ENCODE data around the gene NOS3. TPM values are rescaled to one million over a fixed set of nuclear protein-coding genes. Genes with fewer than 3 reads are reported as not detected.

Gene NOS3
- total RNA-seq, 1 donor from 2014 or later, result 12.6 TPM

DNA sequence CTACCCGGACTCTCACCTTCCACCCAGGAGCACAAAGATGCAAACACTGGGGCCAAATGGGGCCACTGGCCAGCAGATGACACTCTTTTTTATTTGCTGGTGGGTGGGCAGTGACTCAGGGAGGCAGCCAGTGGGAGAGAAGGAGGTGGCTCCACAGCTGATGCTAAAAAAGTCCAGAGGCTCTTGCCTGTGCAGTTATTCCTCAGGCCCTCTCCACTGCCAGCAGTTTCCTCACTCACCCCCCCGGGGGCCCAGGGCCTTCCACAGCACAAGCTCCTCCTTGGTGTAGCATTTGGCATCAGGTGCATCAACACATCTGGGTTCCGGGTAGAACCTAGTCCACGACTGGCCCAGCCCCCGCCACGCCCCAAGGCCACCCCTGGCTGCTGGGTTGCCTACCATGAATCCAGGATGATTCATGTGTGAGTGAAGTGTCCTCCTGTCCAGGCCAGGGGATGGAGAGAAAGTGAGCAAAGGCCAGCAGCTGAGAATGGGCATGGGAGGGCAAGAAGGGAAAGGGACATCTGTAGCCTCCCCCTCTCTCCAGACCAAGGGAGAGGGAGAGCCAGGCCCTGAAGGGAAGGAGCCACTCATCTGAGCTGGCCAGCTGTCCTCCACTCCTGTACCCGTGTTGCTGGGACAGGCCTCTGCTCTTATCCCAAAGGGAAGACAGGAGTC is 11.0 kb upstream of the NOS3 start:
- DNase-seq (ENCODE audit: low spot score), result no peak

DNA sequence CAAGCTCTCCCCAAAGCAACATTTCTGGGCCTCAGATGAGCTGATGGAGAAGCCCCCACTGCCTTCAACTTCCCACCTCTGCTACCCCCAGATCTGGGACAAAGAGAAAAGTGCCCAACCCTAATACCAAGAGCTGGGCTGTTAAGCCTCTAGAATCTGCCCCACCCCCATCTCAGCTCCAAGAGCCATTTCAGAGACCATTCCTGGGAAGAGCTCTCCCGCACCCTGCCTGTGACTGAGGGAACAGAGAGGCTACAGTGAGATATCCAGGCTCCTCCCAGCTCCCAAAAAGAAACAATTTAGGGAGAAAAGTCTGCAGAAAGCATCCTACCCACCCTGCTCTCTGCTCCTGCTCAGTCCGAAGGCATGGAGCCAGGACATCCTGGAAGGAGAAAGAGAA is 10.2 kb upstream of the NOS3 start:
- no peak for DNase-seq (ENCODE audit: low spot score)

DNA sequence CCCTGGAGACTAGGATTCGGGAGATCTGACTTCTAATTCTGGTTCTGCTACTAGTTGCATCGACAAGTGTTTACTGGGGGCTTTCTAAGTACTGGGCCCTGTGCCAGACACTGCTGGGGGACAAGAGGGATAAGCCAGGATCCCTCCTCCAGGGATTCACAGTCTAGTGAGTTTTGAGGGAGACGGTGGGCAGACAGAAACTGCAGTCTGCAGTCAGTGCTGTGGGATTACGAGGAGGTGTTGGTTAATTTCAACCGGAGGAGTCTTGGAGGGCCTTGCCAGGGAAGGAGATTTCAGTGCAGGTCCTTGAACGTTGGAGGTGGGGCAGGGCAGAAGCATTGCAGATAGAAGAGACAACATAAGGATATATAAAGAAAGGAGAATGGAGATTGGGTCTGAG is 9.2 kb upstream of the NOS3 start:
- DNase-seq (ENCODE audit: low spot score), result no peak

DNA sequence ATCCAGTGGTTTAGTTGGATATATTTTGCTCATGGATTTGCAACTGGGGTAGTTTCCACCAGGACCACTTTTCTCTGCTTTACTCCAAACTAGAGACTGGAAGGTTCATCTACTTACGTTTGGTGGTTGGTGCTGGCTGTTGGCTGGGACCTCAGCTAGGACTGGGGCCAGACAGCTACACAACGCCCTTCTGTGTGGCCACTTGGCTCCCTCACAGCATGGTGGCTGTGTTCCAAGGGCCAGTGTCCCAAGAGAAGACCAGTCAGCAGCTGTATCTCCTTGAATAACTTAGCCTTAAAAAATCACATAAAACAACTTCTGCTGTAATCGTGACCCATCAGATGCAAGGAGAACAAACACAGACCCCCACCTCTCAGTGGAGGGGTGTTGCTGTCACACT is 8.5 kb upstream of the NOS3 start:
- DNase-seq (ENCODE audit: low spot score), result no peak

DNA sequence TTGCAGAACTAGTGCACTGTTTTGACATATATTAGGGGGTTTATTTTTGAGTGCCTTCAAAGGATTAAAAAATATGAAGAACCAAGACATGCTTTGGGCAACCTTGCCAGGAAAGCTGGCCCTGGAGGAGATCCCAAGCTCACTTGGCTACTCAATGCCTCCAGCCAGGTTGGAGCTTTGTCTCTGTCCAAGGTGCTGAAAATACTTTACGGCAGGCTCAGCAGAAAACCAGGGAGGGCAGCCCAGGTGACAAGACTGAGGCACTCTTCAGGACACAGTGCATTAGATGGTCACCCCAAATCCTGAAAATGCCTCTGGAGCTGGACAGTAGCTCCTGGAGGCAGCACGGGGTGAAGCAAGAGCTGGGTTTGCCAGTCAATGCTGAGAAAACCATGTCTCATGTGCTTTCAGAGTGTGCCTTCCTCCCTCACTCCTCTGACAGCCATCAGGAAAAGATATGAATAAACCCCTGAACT is 6.9 kb upstream of the NOS3 start:
- DNase-seq (ENCODE audit: low spot score), result no peak

DNA sequence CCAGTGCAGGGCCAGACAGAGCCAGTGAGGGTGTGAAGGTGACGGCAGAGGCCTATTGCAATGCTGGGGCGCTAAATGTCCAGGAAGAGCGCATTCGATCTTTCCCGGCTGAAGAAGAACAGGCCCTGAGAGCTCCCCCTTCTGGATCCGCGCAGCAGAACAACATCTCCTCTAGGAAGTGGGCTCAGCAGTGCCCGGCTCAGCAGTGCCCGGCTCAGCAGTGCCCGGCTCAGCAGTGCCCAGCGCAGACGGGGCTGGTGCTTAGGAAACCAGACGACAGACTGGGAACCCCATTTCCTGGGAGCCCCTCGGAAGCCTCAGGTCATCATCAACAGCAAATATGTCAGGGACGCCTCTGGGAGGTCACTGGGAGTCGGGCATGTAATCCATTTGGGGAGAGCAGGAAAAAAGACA is 4.7 kb upstream of the NOS3 start:
- peak; percentile 65 for DNase-seq (ENCODE audit: low spot score)

DNA sequence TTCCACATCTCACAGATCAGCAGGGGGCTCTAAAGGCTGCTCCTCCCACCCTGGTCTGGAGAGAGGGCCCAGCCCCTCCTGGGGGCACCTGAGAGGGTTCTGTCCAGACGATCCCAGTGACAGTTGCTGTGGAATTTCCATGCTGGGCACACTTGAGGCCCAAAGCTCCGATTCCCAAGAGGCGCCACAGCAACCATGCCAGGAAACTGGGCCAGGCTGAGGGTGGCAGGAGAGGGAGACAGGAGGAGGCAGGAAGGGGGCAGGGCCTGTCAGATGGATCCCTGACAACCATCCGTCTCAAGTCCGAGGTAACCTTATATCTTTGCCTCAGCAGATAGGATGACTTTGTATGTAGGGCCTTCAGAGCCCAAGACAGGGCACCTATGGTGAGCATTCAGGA is 4.3 kb upstream of the NOS3 start:
- no peak for DNase-seq (ENCODE audit: low spot score)

DNA sequence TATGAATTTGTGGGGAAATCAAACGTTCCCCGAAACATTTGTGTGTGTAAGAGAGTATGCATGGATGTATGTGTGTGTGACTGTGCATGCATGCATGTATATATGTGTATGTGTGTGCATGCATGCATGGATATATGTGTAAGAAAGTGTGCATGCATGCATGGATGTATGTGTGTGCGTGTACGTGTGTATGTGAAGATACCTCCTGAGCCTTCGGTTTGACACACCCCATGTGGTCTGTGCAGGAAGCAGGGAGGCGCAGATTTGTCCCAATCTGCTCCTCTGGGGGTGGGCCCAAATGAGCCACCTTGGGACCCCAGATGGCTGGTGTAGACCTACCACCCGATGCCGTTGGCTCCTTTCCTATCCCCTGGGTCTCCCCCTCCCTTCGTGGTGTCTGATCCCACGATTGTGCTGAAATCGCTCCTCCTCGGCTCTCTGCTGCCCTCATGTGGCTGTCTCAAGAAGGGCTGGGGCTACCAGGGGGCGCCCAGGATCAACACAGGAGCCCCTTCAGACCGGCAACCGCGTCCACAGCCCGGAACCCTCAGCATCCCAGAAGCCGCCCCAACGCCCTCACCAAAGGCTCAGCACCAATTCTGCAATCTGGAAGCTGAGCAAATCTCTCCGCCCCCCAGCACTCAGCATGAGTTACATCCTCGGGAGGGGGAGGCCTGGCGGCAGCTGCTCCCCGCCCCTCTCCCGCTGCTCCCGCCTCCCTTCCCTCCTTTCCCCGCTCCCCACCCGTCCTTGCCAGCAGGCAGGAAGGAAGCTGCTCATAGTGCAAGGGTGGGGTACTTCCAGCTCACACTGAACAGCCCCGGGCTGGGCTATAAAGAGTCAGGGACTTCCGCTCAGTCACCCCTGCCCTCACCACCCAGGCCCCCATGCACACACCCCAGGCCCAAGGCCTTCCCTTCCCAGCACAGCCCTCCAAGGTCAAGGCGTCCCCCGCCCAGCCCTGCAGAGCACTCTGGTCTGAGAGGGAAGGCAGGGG is 2.3 kb upstream of the NOS3 start:
- no peak for DNase-seq (ENCODE audit: low spot score)

DNA sequence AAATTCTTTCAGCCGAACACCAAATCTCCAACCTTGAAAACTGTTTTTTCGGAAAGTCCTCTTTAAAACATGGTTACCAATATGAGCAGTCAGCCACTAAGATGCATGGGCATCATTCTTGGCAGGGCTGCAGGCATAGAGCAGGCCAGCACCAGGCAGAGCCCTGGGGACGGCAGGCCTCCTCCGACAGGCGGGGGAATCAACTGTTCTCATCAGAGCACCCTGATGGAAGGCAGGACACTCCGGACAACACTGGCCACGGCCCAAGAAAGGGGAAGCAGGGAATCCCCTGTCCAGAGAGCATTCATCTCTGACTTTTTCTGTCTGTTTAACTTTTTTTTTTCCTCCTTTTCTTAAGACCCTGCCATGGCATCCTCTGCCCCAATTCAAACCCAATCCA is 1.4 kb upstream of the NOS3 start:
- DNase-seq (ENCODE audit: low spot score), result no peak

DNA sequence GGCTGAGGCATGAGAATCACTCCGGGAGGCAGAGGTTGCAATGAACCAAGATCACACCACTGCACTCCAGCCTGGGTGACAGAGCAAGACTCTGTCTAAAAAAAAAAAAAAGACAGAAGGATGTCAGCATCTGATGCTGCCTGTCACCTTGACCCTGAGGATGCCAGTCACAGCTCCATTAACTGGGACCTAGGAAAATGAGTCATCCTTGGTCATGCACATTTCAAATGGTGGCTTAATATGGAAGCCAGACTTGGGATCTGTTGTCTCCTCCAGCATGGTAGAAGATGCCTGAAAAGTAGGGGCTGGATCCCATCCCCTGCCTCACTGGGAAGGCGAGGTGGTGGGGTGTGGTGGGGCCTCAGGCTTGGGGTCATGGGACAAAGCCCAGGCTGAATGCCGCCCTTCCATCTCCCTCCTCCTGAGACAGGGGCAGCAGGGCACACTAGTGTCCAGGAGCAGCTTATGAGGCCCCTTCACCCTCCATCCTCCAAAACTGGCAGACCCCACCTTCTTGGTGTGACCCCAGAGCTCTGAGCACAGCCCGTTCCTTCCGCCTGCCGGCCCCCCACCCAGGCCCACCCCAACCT is 1.3 kb downstream of the NOS3 start:
- DNase-seq (ENCODE audit: low spot score), result no peak

DNA sequence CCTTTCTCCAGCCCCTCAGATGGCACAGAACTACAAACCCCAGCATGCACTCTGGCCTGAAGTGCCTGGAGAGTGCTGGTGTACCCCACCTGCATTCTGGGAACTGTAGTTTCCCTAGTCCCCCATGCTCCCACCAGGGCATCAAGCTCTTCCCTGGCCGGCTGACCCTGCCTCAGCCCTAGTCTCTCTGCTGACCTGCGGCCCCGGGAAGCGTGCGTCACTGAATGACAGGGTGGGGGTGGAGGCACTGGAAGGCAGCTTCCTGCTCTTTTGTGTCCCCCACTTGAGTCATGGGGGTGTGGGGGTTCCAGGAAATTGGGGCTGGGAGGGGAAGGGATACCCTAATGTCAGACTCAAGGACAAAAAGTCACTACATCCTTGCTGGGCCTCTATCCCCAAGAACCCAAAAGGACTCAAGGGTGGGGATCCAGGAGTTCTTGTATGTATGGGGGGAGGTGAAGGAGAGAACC is 2.1 kb downstream of the NOS3 start:
- DNase-seq (ENCODE audit: low spot score), result no peak

DNA sequence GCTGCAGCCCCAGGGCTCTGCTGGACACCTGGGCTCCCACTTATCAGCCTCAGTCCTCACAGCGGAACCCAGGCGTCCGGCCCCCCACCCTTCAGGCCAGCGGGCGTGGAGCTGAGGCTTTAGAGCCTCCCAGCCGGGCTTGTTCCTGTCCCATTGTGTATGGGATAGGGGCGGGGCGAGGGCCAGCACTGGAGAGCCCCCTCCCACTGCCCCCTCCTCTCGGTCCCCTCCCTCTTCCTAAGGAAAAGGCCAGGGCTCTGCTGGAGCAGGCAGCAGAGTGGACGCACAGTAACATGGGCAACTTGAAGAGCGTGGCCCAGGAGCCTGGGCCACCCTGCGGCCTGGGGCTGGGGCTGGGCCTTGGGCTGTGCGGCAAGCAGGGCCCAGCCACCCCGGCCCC is 2.7 kb downstream of the NOS3 start:
- no peak for DNase-seq (ENCODE audit: low spot score)

DNA sequence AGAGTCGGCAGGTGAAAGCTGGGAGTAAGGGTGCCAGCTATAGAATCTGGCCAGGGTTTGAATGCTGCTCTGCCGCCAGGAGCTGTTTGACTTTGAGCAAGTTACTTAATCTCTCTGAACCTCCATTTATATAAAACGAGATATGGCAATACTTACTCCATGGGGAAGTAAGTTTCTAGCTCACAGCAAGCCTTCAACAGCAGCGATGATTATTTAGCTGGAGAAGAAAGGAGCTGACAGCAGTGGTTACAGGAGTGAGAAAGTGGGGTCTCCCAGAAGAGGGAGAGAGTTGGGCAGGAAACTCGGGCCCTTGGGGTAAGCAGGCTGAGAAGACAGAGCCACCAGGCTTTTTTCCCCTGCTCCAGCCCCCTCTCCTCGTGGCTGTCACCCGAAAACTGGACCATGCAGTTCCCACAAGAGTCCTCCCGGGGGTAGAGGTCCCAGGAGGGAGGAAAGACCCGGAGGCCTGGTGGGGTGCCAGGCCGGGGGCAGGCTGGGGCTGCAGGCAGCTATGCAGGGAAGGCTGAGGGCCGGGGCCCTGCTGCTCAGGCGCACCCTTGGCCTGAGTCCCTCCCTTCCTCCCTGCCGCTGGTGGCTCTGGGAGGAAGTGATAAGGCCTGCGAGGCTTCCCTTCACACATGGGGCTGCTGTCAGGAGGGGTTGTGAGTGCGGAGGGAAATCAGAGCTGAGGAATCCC is 3.5 kb downstream of the NOS3 start:
- DNase-seq (ENCODE audit: low spot score), result no peak

DNA sequence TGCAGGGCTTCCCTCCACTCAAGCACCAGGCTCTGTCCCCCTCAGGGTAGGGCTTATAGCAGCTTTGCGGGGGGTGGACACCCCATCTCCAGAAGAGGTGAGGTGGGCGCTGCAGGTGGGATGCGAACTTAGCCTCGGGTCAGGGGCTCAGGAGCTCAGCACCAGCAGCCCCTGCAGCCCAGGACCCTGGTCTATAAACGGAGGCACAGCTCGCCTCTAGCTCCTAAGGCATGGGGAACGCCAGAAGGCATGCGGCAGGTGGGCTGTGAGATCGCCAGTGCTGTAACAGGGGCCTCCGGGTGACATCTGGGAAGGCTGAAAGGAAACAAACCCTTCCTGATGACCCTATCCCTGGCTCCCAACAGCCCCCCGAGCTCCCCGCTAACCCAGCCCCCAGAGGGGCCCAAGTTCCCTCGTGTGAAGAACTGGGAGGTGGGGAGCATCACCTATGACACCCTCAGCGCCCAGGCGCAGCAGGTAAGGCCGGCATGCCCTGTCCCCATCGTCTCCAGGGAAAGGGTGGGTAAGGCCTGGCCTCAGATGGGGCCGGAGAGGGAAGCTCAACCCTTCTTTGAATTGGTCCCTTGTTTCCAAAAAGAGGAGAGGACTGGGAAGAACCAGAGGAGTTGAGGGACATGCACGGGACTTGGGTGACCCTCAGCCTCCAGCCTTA is 4.2 kb downstream of the NOS3 start:
- no peak for DNase-seq (ENCODE audit: low spot score)

DNA sequence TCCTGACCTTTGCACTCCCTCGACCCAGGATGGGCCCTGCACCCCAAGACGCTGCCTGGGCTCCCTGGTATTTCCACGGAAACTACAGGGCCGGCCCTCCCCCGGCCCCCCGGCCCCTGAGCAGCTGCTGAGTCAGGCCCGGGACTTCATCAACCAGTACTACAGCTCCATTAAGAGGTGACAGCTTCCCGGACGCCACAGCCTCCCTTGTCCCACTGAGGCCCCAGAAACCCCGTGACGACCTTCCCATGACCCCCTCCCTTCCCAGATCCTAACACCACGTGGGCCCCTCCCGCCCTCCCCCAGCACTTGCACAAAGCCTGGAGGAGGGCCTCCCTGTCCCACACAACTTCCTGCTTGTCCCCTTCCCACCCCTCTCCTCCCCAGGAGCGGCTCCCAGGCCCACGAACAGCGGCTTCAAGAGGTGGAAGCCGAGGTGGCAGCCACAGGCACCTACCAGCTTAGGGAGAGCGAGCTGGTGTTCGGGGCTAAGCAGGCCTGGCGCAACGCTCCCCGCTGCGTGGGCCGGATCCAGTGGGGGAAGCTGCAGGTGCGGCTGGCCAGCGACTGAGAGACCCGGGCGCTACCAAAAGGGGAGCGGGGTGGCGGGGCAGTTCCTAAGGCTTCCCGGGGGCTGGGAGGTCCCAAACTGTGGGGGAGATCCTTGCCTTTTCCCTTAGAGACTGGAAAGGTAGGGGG is 5.7 kb downstream of the NOS3 start:
- DNase-seq (ENCODE audit: low spot score), result no peak

DNA sequence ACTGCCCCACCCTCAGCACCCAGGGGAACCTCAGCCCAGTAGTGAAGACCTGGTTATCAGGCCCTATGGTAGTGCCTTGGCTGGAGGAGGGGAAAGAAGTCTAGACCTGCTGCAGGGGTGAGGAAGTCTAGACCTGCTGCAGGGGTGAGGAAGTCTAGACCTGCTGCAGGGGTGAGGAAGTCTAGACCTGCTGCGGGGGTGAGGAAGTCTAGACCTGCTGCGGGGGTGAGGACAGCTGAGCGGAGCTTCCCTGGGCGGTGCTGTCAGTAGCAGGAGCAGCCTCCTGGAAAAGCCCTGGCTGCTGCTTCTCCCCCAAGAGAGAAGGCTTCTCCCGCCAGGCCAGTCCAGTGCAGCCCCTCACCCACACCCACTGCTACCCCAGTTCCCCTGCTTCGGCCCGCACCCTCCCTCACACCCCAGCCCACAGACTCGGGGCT is 6.3 kb downstream of the NOS3 start:
- no peak for DNase-seq (ENCODE audit: low spot score)

DNA sequence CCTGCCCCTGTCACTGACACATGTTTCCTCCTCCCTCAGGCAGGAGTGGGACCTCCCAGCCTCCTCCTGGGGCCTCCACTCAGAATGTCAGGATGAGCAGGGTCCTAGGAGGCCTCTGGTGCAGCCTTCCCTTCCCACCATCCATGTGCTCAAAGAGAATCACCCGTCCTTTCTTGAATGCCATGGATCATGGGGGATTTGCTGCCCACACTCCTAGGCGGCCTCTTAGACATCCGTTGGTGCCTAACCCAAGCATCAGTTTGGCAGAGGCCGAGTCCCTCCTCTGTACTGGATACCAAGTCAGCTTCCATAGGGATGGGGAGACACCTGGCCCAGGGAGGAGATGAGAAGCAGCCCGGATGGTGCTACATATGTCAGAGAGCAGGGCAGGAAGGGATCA is 7.0 kb downstream of the NOS3 start:
- DNase-seq (ENCODE audit: low spot score), result no peak

DNA sequence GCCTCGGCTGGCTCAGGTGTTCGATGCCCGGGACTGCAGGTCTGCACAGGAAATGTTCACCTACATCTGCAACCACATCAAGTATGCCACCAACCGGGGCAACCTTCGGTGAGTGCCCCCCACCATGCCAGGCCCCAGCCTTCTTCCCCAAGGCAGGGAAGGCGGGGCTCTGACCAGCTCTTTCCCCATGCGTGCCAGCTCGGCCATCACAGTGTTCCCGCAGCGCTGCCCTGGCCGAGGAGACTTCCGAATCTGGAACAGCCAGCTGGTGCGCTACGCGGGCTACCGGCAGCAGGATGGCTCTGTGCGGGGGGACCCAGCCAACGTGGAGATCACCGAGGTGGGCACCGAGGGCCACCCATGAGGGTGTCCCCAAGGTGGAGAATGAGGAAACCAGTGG is 7.5 kb downstream of the NOS3 start:
- no peak for DNase-seq (ENCODE audit: low spot score)

DNA sequence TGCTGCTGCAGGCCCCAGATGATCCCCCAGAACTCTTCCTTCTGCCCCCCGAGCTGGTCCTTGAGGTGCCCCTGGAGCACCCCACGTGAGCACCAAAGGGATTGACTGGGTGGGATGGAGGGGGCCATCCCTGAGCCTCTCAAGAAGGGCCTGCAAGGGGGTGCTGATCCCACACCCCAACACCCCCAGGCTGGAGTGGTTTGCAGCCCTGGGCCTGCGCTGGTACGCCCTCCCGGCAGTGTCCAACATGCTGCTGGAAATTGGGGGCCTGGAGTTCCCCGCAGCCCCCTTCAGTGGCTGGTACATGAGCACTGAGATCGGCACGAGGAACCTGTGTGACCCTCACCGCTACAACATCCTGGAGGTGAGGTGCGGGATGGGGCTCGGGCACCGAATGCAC is 8.2 kb downstream of the NOS3 start:
- no peak for DNase-seq (ENCODE audit: low spot score)

DNA sequence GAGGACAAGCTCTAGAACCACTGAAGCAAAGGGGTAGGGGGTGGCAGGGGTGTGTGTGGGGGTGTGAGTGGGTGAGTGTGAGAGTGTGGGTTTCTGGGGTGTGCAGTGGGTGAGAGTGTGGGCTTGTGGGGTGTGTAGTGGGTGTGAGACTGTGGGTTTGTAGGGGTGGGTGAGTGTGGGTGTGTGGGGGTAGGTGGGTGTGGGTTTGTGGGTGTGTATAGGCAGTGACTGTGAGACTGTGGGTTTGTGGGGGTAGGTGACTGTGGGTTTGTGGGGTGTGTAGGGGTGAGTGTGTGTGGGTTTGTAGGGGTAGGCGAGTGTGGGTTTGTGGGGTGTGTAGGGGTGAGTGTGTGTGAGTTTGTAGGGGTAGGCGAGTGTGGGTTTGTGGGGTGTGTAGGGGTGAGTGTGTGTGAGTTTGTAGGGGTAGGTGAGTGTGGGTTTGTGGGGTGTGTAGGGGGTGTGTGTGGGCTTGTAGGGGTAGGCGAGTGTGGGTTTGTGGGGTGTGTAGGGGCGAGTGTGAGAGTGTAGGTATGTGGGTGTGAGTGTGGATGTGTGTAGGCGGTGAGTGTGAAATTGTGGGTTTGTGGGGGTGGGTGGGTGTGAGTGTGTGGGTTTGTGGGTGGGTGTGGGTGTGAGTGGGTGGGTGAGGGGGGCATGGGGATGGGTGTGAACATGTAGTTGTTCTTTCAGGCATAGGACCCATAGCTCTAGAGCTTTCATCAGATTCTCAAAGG is 8.8 kb downstream of the NOS3 start:
- DNase-seq (ENCODE audit: low spot score), result no peak
